Cardiac muscle cell (in vitro differentiated cells and primary cell): ENCODE measurements around the gene ARMC3. TPM values are rescaled to one million over a fixed set of nuclear protein-coding genes. Genes with fewer than 3 reads are reported as not detected.

ENCODE experiments used
- DNase-seq, 2 donors: peaks; one replicate each; pipeline versions ENCODE4 v3.0.0 to v3.0.0-alpha.2; 2010 to 2017; ENCODE audit warnings: low read depth in 1 of 2, low spot score in 1 of 2
- H3K27ac ChIP-seq: fragments of 200-600 bp; sonication (generic); 2 replicates; pipeline ENCODE4 v1.5.1; 2016
- H3K27me3 ChIP-seq: fragments of 200-600 bp; sonication (generic); 2 replicates; pipeline ENCODE4 v1.6.0; 2016; ENCODE audit warnings: control low read depth
- H3K36me3 ChIP-seq: fragments of 200-600 bp; sonication (generic); 2 replicates; pipeline ENCODE4 v1.5.1; 2016; ENCODE audit warnings: control low read depth
- H3K4me1 ChIP-seq: fragments of 200-600 bp; sonication (generic); 2 replicates; pipeline ENCODE4 v1.8.1; 2017; ENCODE audit warnings: low read depth, mild to moderate bottlenecking, mixed run types
- H3K4me3 ChIP-seq: fragments of 200-600 bp; sonication (generic); 2 replicates; pipeline ENCODE4 v1.5.1; 2016; ENCODE audit warnings: mild to moderate bottlenecking
- H3K9me3 ChIP-seq: fragments of 200-600 bp; sonication (generic); 2 replicates; pipeline ENCODE4 v1.5.1; 2017; ENCODE audit warnings: low read depth, mild to moderate bottlenecking, control low read depth
- CTCF ChIP-seq: IDR thresholded peaks from 2 replicates; pipeline ENCODE4 v1.5.1; 2012; ENCODE audit warnings: low read depth, mild to moderate bottlenecking, low read length
- polyA plus RNA-seq: library from polyadenylated mRNA; unstranded; fragments of >200 nt; fragmentation: Nextera tagmentation; extraction: Ambion mirVana; gene quantifications from 2 replicates; pipeline ENCODE4 v1.2.1, GENCODE V29; 2016
- total RNA-seq: library from RNA; depleted of rRNA; stranded (reverse); fragments of >200 nt; gene quantifications from 2 replicates; pipeline ENCODE4 v1.2.3, GENCODE V29; 2016

The ARMC3 gene
- total and polyA plus RNA-seq, 2 experiments from 2014 or later: not detected

GRCh38 chr10:23048191-23048590, 120.3 kb downstream of the ARMC3 start:
- TF ChIP-seq CTCF: no peak
- no peak for DNase-seq
- no peaks in the 10 kb centered on the region for H3K27me3 ChIP-seq
- H3K27ac ChIP-seq: no peak overlapping the region
- no peak overlapping the region for H3K4me3 ChIP-seq
- no peaks in the 10 kb centered on the region for H3K9me3 ChIP-seq
- H3K4me1 ChIP-seq: peaks cover 21% of the 10 kb centered on the region
- no peaks in the 10 kb centered on the region for H3K36me3 ChIP-seq

GRCh38 chr10:23051278-23051677, 123.4 kb downstream of the ARMC3 start:
- Histone ChIP-seq H3K4me3 (no peak overlapping the region), H3K9me3 (no peaks in the 10 kb centered on the region), H3K36me3 (no peaks in the 10 kb centered on the region), H3K27ac (no peak overlapping the region), H3K4me1 (peaks cover 16% of the 10 kb centered on the region), H3K27me3 (no peaks in the 10 kb centered on the region)
- DNase-seq: no peak
- TF ChIP-seq CTCF: no peak

GRCh38 chr10:23051855-23052331, 124.0 kb downstream of the ARMC3 start:
- Histone ChIP-seq H3K9me3 (no peaks in the 10 kb centered on the region), H3K27ac (no peak overlapping the region), H3K4me3 (no peak overlapping the region), H3K4me1 (peaks cover 11% of the 10 kb centered on the region), H3K36me3 (no peaks in the 10 kb centered on the region), H3K27me3 (no peaks in the 10 kb centered on the region)
- TF ChIP-seq CTCF: no peak
- no peak for DNase-seq

GRCh38 chr10:23053036-23053435, 125.2 kb downstream of the ARMC3 start:
- no peaks in the 10 kb centered on the region for H3K27me3 ChIP-seq
- H3K27ac ChIP-seq: no peak overlapping the region
- H3K4me3 ChIP-seq: no peak overlapping the region
- H3K36me3 ChIP-seq: no peaks in the 10 kb centered on the region
- peak; percentile 36 to 61 for DNase-seq
- TF ChIP-seq CTCF: no peak
- no peaks in the 10 kb centered on the region for H3K9me3 ChIP-seq
- peaks cover 4% of the 10 kb centered on the region for H3K4me1 ChIP-seq

GRCh38 chr10:23055424-23056185, 127.8 kb downstream of the ARMC3 start:
- H3K27me3 ChIP-seq: no peaks in the 10 kb centered on the region
- no peak for DNase-seq
- H3K27ac ChIP-seq: no peak overlapping the region
- no peaks in the 10 kb centered on the region for H3K36me3 ChIP-seq
- TF ChIP-seq CTCF: no peak
- peaks cover 2% of the 10 kb centered on the region for H3K9me3 ChIP-seq
- H3K4me1 ChIP-seq: peaks cover 4% of the 10 kb centered on the region
- no peak overlapping the region for H3K4me3 ChIP-seq
